HG03442 (cell line): Measurements from ENCODE around the gene KLHDC8A.
A peak's percentile ranks its signal among the peaks of the same experiment; 100 is the strongest.
"Not testable (repeated sequence)": the region's sequence is repeated elsewhere in the genome, so short reads cannot be mapped to it uniquely, and the experiment has no call there.

ENCODE experiments used
- ATAC-seq: cut with Tn5 transposase; IDR thresholded peaks from one replicate; pipeline ENCODE4 v1.9.1; 2021; ENCODE audit warnings: mild to moderate bottlenecking, moderate library complexity; ENCODE audit not compliant: unreplicated experiment

KLHDC8A gene

DNA sequence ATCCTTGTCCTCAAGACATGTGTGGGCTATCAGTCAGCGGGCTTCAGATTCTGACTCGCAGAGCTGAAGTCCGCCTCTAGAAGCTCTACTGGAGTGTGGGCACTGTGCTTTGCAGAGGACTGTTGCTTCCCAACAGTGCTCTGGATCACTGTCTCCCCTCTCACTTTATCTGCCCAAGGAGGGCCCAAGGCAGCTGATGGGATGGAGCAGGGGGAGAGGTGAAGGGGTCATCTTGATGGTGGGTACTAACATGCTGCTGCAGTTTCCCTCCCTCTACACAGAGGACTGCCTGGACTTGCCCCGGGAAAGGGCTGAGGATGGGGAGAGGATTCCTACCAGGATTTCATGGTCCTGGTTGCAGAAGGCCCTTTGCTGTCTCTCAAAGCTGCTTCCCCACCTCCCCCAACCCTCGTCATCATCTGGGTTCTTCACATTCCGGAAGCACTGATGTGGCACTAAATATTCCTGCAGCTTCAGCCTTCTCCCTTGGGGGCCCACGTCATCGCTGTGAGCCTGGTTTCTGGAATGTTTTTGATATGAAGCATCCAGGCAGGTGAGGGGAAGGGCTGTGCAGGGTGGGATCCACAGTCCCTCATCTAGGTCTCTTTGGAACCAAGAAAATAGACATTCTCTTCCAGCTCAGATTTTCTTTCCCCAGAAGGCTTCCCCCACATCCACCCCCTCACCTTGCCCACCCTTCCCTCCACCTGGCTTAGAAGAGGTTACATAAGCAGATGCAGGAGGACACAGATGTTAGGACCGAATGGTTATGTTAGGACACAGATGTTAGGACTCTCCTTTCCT is 58.3 kb downstream of the KLHDC8A start:
- ATAC-seq, result no peak

- ATAC-seq, result not testable (repeated sequence)
Observed at GRCh38 chr1:205297546-205298177, 59.1 kb downstream of the KLHDC8A start.

GRCh38 chr1:205296154-205296553 is 60.6 kb downstream of the KLHDC8A start:
- no peak for ATAC-seq

DNA sequence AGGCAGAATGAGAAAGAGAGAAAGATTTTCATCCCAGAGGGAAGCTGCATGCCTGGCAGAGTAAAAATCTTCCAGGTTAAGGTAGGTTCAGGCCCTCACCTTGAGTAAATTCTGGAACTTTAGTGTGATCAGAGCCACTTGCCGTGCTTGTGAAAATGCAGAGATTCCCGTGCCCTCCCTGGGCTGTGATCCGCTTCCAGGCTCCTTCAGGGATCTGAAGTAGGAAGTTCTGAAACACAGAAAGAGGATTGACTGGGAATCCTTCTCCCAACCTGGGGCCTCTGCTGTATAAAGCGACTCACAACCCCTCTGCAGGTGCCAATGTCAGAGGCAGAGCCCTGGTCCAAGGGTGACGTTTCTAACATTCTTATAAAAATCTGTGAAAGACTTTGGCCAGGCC is 61.8 kb downstream of the KLHDC8A start:
- no peak for ATAC-seq

- no peak for ATAC-seq
Observed at GRCh38 chr1:205294175-205294917, 62.4 kb downstream of the KLHDC8A start.

DNA sequence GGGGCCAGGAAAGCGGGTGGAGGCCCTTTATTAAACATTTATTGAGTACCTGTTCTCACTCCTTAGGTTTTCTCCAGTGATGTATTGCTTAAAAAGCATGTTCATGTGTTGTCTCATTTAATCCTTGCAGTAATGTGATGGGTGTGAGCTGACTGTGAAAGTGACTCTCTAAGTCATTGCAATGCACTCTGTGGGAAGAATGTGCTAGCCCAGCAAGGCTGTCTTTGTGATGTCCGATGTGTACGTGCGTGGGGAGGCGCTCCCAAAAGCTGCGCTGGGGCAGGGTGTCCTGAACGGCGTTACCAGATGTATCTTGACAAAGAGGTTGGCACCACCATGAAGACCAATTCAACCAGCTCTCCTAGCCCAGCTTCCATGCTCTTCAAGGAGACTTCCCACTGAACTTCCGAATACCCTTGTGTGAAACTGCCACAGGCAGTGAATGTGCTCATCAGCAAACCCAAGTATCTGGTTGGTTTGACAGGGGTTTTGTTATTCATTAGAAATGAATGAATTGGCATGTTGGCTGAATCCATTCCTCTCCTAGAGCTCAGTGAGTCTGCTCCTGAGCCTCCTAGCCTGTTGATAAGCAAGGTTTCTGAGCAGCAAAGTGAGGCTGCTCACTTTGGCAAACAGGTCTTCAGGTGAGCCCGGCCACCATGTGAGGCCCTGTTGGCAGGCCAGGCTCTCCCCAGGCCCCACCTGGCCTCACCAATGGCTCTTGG is 63.2 kb downstream of the KLHDC8A start:
- no peak for ATAC-seq

- no peak for ATAC-seq
Observed at GRCh38 chr1:205291596-205291995, 65.1 kb downstream of the KLHDC8A start.

GRCh38 chr1:205287767-205288559 is 68.8 kb downstream of the KLHDC8A start:
- ATAC-seq, result peak; percentile 69

GRCh38 chr1:205287076-205287475 is 69.6 kb downstream of the KLHDC8A start:
- ATAC-seq, result no peak

- peak; percentile 32 for ATAC-seq
Observed at GRCh38 chr1:205286335-205286950, 70.3 kb downstream of the KLHDC8A start.
